Measurements from ENCODE around the gene PI4K2A.
"Not testable (repeated sequence)": the region's sequence is repeated elsewhere in the genome, so short reads cannot be mapped to it uniquely, and the experiment has no call there.

Gene PI4K2A

DNA sequence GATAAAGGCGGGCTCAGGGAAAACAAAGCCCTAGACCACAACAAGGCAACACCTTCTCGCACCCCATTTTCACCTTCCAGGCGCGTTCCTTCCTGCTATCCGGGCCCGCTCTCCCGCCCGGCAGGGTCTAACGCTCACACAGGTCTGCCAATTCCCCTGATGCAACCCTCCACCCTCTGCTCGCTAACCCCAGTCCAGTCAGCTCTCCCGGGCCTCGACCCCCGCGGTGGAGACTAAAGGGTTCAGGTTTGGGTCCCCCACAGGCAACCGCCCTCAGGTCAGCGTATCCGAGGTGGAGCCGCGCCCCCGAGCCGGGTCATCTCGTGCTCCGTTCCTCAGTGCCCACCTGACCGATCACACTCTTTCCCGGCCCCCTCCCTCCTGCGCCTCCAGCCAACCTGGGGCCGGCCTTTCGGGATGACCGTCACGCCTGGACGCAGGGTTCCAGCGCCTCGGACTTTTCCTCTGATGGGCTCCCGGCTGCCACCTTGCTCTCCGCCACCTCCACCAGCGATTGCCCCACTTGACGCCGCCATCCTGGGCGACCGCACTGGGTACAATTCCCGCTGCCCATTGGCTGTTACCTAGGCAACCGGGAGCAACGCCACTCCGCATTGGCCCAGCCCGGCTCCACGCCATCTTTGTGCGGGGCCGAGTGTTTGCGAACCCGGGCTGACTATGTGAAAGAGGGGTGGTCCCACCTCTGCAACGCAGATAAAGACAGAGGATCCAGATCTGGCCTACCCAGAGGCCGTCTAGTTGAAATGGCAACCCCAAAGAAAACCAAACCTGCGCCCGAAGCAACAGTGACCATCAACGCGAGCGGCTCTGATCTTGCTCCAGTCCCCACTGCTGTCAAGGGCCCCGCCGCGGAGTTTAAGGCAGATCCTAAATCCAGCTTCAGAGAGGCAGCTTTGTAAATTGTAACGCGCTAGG is 7.3 kb upstream of the PI4K2A start, which contains the start of gene MORN4:
Gene MORN4 (minus strand): TSS at position 552 of the 936 bp plus-strand sequence. CDS start 13,847 bp downstream, outside the sequence.
- peak; percentile 94 for DNase-seq

- DNase-seq = peak; percentile 61
Measured at GRCh38 chr10:97633921-97634320, 6.5 kb upstream of the PI4K2A start.

GRCh38 chr10:97635577-97635976 is 4.9 kb upstream of the PI4K2A start:
- no peak for DNase-seq

DNA sequence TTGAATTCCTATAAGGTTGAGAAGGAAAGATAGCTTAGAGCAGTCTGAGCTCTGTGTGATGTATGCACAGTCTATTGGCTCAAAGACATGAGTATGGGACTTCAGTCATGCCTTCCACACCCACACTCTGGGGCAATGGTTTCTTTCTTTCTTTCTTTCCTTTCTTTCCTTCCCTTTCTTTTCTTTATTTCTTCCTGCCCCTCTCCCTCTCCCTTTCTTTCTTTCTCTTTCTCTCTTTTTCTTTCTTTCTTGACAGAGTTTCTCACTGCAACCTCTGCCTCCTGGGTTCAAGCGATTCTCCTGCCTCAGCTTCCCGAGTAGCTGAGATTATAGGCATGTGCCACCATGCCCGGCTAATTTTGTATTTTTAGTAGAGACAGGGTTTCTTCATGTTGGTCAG is 1.4 kb upstream of the PI4K2A start:
- not testable (repeated sequence) for DNase-seq

GRCh38 chr10:97640868-97641811 is 669 bp downstream of the PI4K2A start:
- peak; percentile 59 for DNase-seq

- not testable (repeated sequence) for DNase-seq
Measured at GRCh38 chr10:97642471-97643159, 2.1 kb downstream of the PI4K2A start.

- DNase-seq = no peak
Measured at GRCh38 chr10:97643441-97643985, 3.0 kb downstream of the PI4K2A start.

- DNase-seq = no peak
Measured at GRCh38 chr10:97644936-97645335, 4.5 kb downstream of the PI4K2A start.

DNA sequence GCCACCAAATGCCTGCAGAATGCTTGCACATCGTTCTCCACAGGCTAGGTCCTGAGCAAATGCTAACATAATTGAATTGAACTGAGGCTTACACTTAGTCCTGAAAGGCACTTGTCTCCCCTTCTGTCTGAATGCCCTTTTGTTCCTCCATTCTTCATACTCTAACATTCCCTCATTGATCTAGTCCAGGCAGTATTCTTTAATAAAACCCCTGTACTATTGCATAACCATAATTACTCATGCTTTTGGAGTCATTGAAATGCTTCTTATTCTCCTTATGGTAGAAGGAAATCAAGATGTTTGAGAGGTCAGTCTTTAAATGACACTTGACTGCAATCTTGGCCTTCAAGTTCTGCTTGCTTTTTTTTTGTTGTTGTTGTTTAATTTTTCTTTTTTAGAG is 7.1 kb downstream of the PI4K2A start:
- DNase-seq = no peak

- DNase-seq = peak; percentile 57
Measured at GRCh38 chr10:97648562-97649404, 8.3 kb downstream of the PI4K2A start.

GRCh38 chr10:97649405-97649750 is 8.9 kb downstream of the PI4K2A start:
- DNase-seq = not testable (repeated sequence)

GRCh38 chr10:97650726-97651125 is 10.3 kb downstream of the PI4K2A start:
- no peak for DNase-seq

- DNase-seq = no peak
Measured at GRCh38 chr10:97651773-97652172, 11.3 kb downstream of the PI4K2A start.

- no peak for DNase-seq
Measured at GRCh38 chr10:97656777-97657176, 16.3 kb downstream of the PI4K2A start.

- no peak for DNase-seq
Measured at GRCh38 chr10:97659589-97659988, 19.1 kb downstream of the PI4K2A start.

GRCh38 chr10:97664282-97664850 is 23.9 kb downstream of the PI4K2A start:
- no peak for DNase-seq

GRCh38 chr10:97666992-97667391 is 26.5 kb downstream of the PI4K2A start:
- DNase-seq = no peak

- DNase-seq = no peak
Measured at GRCh38 chr10:97667463-97667862, 27.0 kb downstream of the PI4K2A start.

DNA sequence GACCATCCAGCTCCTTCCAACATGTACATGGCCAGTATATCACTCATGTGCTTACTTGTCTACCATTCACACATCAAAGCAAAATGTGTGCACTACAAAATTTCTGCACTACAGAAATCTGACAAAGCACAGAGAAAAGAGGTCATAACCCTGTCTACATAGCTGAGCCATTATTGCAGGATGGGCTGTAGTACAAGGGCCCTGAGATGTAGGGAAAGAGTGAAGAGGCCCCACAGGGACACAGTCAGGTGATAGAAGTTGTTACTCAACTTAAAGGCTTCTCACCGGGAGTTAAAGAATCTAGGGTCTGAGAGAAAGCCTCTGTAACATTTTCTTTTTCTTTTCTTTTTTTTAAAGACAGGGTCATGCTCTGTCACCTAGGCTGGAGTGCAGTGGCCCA is 29.1 kb downstream of the PI4K2A start:
- no peak for DNase-seq

GRCh38 chr10:97673736-97674525 is 33.5 kb downstream of the PI4K2A start:
- no peak for DNase-seq

Measured in activated CD8-positive, alpha-beta memory T cell treated with anti-CD3 and anti-CD28 coated beads for 24 hours (primary cell).